Stomach (tissue), 9 donors: ENCODE data around the gene SFI1. TPM values are rescaled to one million over a fixed set of nuclear protein-coding genes. Genes with fewer than 3 reads are reported as not detected.

Experiments
- DNase-seq, 2 donors: peaks; one replicate each; pipeline versions ENCODE4 v3.0.0 to v3.0.0-alpha.2; 2013 to 2019
- H3K27ac ChIP-seq, 5 donors: fragments of 200-600 bp in 4 of 5; sonication (generic) in 4 of 5; one replicate each; pipeline ENCODE4 v1.5.1; 2013 to 2019; ENCODE audit warnings: mild to moderate bottlenecking in 1 of 5, moderate library complexity in 1 of 5
- H3K27me3 ChIP-seq, 3 donors: fragments of 200-600 bp; sonication (generic); one replicate each; pipeline ENCODE4 v1.5.1; 2017 to 2019; ENCODE audit warnings: mixed run types in 1 of 3
- H3K36me3 ChIP-seq, 4 donors: fragments of 200-600 bp; sonication (generic); 1 replicate in 3 of 4; 2 replicates in 1 of 4; pipeline ENCODE4 v1.5.1; 2016 to 2019
- H3K4me1 ChIP-seq, 4 donors: fragments of 200-600 bp; sonication (generic); one replicate each; pipeline ENCODE4 v1.5.1; 2016 to 2019
- H3K4me3 ChIP-seq, 4 donors: fragments of 200-600 bp; sonication (generic) in 3 of 4; one replicate each; pipeline ENCODE4 v1.5.1; 2016 to 2019; ENCODE audit warnings: mild to moderate bottlenecking in 1 of 4
- H3K9me3 ChIP-seq, 4 donors: fragments of 200-600 bp; sonication (generic); one replicate each; pipeline ENCODE4 v1.5.1; 2016 to 2019
- EP300 ChIP-seq: sonication (generic); formaldehyde crosslinking; IDR thresholded peaks from one replicate; pipeline ENCODE4 v1.6.1; 2017; ENCODE audit warnings: antibody characterized with exemption
- POLR2A ChIP-seq, 4 donors: fragments of 450-650 bp; IDR thresholded peaks; one replicate each; pipeline ENCODE4 v1.6.1; 2016; ENCODE audit warnings: antibody characterized with exemption in 4 of 4, control low read depth in 2 of 4, mild to moderate bottlenecking in 1 of 4, moderate library complexity in 1 of 4
- POLR2AphosphoS5 ChIP-seq, 3 donors: sonication (generic); formaldehyde crosslinking; IDR thresholded peaks; one replicate each; pipeline ENCODE4 v1.6.1; 2016; ENCODE audit warnings: antibody characterized with exemption in 3 of 3
- WGBS, 5 donors: extraction: QIAGEN DNeasy Blood & Tissue Kit in 3 of 5; methylation state at CpG; one replicate each; pipeline versions ENCODE4 v1.1.5 to v1.1.7; 2013 to 2018; 5-methylcytosine and 5-hydroxymethylcytosine counted together
- intact Hi-C: fragments of 100-400 bp; cut with DNase I; formaldehyde crosslinking; loops from one replicate; pipeline ENCODE4 v1.15.1; 2023; ENCODE audit warnings: low total_unique reads
- polyA plus RNA-seq, 3 donors: library from polyadenylated mRNA; stranded (reverse); fragments of 200-250 nt; gene quantifications; one replicate each; pipeline ENCODE4 v1.2.3, GENCODE V29; 2013
- total RNA-seq, 5 donors: library from RNA; depleted of rRNA; stranded (reverse); fragments of >200 nt; gene quantifications; one replicate each; pipeline versions ENCODE4 v1.1.0 to v1.2.3, GENCODE V29; 2014 to 2016
- TF ChIP-seq, protein P1 (sequence below), 7 experiments: fragments of 450-650 bp in 4 of 7; fragments of 200-600 bp in 3 of 7; sonication (generic) in 3 of 7; IDR thresholded peaks; one replicate each; pipeline ENCODE4 v1.5.1; 2016 to 2019; ENCODE audit warnings: antibody characterized with exemption in 7 of 7, control low read depth in 2 of 7, mild to moderate bottlenecking in 1 of 7
- donor health status: healthy with polysubstance abuse.
- donor health status: Bipolar disorder and iron deficiency.
- donor health status: healthy.

The SFI1 gene
- total and polyA plus RNA-seq, 8 donors, result 11.3 to 194 (median 30.1) TPM

DNA sequence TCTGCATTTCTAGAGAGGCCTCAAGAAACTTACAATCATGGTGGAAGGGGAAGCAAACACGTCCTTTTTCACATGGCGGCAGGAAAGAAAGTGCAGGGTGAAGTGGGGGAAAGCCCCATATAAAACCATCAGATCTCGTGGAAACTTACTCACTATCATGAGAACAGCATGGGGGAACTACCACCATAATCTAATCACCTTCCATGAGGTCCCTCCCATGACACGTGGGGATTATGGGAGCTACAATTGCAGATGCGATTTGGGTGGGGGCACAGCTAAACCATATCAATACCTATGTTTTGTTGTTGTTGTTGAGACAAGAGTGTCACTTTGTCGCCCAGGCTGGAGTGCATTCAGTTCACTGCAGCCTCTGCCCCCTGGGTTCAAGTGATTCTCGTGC is 29.9 kb downstream of the SFI1 start:
- Histone ChIP-seq H3K4me3 (no peak overlapping the region), H3K27me3 (no peaks in the 10 kb centered on the region), H3K4me1 (peaks cover 2 to 14% (median 11%) of the 10 kb centered on the region in 4 donors), H3K9me3 (no peaks in the 10 kb centered on the region), H3K27ac (no peak overlapping the region), H3K36me3 (peaks cover 0 to 12% (median 4%) of the 10 kb centered on the region in 4 donors)
- WGBS, 5 donors, result 82 to 91% (median 84%) methylated on average over 7 of the region's 7 CpGs
- no peak for DNase-seq
- TF ChIP-seq, protein P1, sequence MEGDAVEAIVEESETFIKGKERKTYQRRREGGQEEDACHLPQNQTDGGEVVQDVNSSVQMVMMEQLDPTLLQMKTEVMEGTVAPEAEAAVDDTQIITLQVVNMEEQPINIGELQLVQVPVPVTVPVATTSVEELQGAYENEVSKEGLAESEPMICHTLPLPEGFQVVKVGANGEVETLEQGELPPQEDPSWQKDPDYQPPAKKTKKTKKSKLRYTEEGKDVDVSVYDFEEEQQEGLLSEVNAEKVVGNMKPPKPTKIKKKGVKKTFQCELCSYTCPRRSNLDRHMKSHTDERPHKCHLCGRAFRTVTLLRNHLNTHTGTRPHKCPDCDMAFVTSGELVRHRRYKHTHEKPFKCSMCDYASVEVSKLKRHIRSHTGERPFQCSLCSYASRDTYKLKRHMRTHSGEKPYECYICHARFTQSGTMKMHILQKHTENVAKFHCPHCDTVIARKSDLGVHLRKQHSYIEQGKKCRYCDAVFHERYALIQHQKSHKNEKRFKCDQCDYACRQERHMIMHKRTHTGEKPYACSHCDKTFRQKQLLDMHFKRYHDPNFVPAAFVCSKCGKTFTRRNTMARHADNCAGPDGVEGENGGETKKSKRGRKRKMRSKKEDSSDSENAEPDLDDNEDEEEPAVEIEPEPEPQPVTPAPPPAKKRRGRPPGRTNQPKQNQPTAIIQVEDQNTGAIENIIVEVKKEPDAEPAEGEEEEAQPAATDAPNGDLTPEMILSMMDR (IDR thresholded peaks at IDR 0.05), result no peak
- no peak for TF ChIP-seq POLR2A (IDR thresholded peaks at IDR 0.05)
- TF ChIP-seq POLR2AphosphoS5 (IDR thresholded peaks at IDR 0.05), result no peak
- TF ChIP-seq EP300, result no peak
- intact Hi-C loops, result no loop called here

DNA sequence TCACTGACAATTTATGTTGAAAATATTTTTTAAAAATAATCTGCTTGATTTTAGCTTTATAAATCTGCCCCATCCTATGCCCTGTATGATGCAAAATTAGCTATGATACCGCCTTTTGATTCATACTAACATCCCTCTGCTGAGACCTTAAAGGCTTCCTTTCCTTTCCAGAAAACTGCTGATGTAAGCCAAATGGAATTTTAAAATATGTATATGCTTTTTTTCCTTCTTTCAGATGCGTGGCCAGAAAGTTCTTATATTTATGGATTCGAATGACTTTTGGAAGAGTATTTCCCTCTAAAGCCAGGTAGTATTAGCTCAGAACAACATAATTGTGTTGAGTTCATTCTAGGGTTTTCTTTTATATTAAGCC is 34.5 kb downstream of the SFI1 start:
- H3K9me3 ChIP-seq, result no peaks in the 10 kb centered on the region
- H3K27ac ChIP-seq, result peak overlapping the region in 4 of 5 donors; percentile 59 to 80 (median 78)
- peaks cover 7 to 28% (median 23%) of the 10 kb centered on the region in 4 donors for H3K4me1 ChIP-seq
- peaks cover 0 to 7% (median 4%) of the 10 kb centered on the region in 4 donors for H3K36me3 ChIP-seq
- intact Hi-C loops, result no loop called here
- DNase-seq, result peak in 1 of 2 donors; percentile 60
- TF ChIP-seq EP300 (no peak), POLR2AphosphoS5 (IDR thresholded peaks at IDR 0.05) (no peak), POLR2A (IDR thresholded peaks at IDR 0.05) (no peak)
- TF ChIP-seq, protein P1 (IDR thresholded peaks at IDR 0.05), result no peak
- H3K27me3 ChIP-seq, result no peaks in the 10 kb centered on the region
- WGBS, 5 donors, result 21 to 44% (median 26%) methylated on average over 3 of the region's 3 CpGs
- H3K4me3 ChIP-seq, result no peak overlapping the region

DNA sequence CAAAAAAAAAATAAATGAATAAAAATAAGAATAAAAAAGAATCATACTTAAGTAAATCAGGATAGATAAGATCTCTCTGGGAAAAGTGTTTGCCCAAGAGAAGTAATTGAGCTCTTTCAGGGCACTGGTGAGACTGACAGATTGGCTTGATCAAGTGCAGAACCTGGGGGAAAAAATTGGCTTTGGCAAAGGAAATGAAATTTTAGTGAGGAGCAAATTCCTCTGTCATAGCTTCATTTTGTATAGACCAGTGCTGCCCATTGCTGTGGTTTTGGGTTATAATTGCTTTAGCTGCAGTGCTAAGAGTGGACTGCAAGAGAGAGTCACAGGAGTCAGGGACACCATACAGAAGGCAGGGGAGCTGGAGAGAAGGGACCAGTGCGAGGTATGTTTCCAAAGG is 35.7 kb downstream of the SFI1 start:
- DNase-seq, result peak in 1 of 2 donors; percentile 12
- peaks cover 7 to 28% (median 23%) of the 10 kb centered on the region in 4 donors for H3K4me1 ChIP-seq
- WGBS, 5 donors, result 53 to 89% (median 83%) methylated on average over 1 of the region's 1 CpG
- no peak overlapping the region for H3K4me3 ChIP-seq
- TF ChIP-seq, protein P1 (IDR thresholded peaks at IDR 0.05), result no peak
- TF ChIP-seq POLR2A (IDR thresholded peaks at IDR 0.05) (no peak), EP300 (no peak), POLR2AphosphoS5 (IDR thresholded peaks at IDR 0.05) (no peak)
- no peaks in the 10 kb centered on the region for H3K9me3 ChIP-seq
- intact Hi-C loops, result no loop called here
- H3K27ac ChIP-seq, result peak overlapping the region in 2 of 5 donors; percentile 78 to 80
- H3K27me3 ChIP-seq, result no peaks in the 10 kb centered on the region
- peaks cover 0 to 7% (median 2%) of the 10 kb centered on the region in 4 donors for H3K36me3 ChIP-seq

DNA sequence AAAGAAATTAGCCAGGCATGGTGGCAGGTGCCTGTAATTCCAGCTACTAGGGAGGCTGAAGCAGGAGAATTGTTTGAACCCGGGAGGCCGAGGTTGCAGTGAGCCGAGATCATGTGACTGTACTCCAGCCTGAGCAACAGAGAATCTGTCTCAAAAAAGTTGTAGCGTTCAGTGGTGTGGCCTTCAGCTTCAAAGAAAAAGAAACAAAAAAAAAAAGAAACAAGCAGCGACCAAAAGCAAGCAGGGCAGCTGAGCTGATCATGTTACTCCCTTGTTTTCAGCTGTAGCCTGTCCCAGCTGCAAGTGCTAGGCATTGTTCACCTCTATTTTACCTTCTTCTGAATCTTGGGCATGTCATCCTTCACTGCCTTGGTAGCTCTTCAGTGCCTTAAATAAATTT is 37.0 kb downstream of the SFI1 start:
- Histone ChIP-seq H3K27me3 (no peaks in the 10 kb centered on the region), H3K27ac (no peak overlapping the region), H3K9me3 (no peaks in the 10 kb centered on the region), H3K36me3 (peaks cover 0 to 7% (median 2%) of the 10 kb centered on the region in 4 donors), H3K4me1 (peaks cover 7 to 28% (median 23%) of the 10 kb centered on the region in 4 donors), H3K4me3 (no peak overlapping the region)
- peak in 1 of 2 donors; percentile 5 for DNase-seq
- WGBS, 5 donors, result 66 to 74% (median 73%) methylated on average over 5 of the region's 5 CpGs
- TF ChIP-seq, protein P1 (IDR thresholded peaks at IDR 0.05), result no peak
- TF ChIP-seq EP300 (no peak), POLR2AphosphoS5 (IDR thresholded peaks at IDR 0.05) (no peak), POLR2A (IDR thresholded peaks at IDR 0.05) (no peak)
- intact Hi-C loops, result no loop called here
